Measurements from ENCODE around the gene ZNF672.

- no peak for TF ChIP-seq GATA2 (IDR thresholded peaks at IDR 0.05; ENCODE audit: low read depth, low read length)
- no peak for TF ChIP-seq GATA3 (IDR thresholded peaks at IDR 0.05; ENCODE audit: low read depth, low read length)
Observed at GRCh38 chr1:248815407-248816034, 22.5 kb upstream of the ZNF672 start.
